Activated B cell treated with CpG ODN at 0.5 μM for 24 hours (primary cell): ENCODE measurements around the gene AKR7A2. TPM values are rescaled to one million over a fixed set of nuclear protein-coding genes. Genes with fewer than 3 reads are reported as not detected.

Experiments
- ATAC-seq: fragments of 200-7000 bp; cut with Tn5 transposase; one replicate; pipeline ENCODE4 v1.10.0; 2021; ENCODE audit warnings: low read depth, mild to moderate bottlenecking, moderate library complexity
- CTCF ChIA-PET: fragments of 350-600 bp; sonication (Branson Sonifier 250); formaldehyde crosslinking; loops from one replicate; lab custom pipeline; 2021; ENCODE audit warnings: antibody characterized with exemption; lab: Charles Lee
- POLR2A ChIA-PET: fragments of 350-600 bp; sonication (Branson Sonifier 250); formaldehyde crosslinking; loops from one replicate; lab custom pipeline; 2021; ENCODE audit warnings: antibody characterized with exemption; lab: Charles Lee
- DNase-seq: peaks from one replicate; pipeline ENCODE4 v3.0.0; 2022
- H3K27ac Mint-ChIP-seq: one replicate; pipeline ENCODE4 v1.8.0; 2020; ENCODE audit warnings: mixed read lengths
- H3K27me3 Mint-ChIP-seq: one replicate; pipeline ENCODE4 v1.8.0; 2021; ENCODE audit warnings: mixed read lengths
- H3K36me3 Mint-ChIP-seq: one replicate; pipeline ENCODE4 v1.8.0; 2021; ENCODE audit warnings: low read depth, mixed read lengths
- H3K4me1 Mint-ChIP-seq: one replicate; pipeline ENCODE4 v1.8.0; 2021; ENCODE audit warnings: mixed read lengths
- H3K4me3 Mint-ChIP-seq: one replicate; pipeline ENCODE4 v1.8.0; 2020; ENCODE audit warnings: mild to moderate bottlenecking, mixed read lengths
- H3K9me3 Mint-ChIP-seq: one replicate; pipeline ENCODE4 v1.8.0; 2020; ENCODE audit warnings: mixed read lengths
- CTCF ChIP-seq: fragments of 200-600 bp; IDR thresholded peaks from one replicate; pipeline ENCODE4 v1.8.0; 2022; ENCODE audit warnings: antibody characterized with exemption, mild to moderate bottlenecking
- intact Hi-C: fragments of 100-400 bp; cut with micrococcal nuclease; formaldehyde crosslinking; loops from one replicate; pipeline ENCODE4 v1.15.1; 2024
- total RNA-seq: library from RNA; stranded (reverse); gene quantifications from 2 replicates; pipeline ENCODE4 v1.2.3, GENCODE V29; 2022

AKR7A2 gene
- total RNA-seq, 1 donor from 2014 or later: 29.9 TPM

GRCh38 chr1:19327736-19328135 lies 15.8 kb upstream of the AKR7A2 start:
- ChIA-PET POLR2A (no interaction called here), CTCF (no interaction called here)
- H3K9me3 Mint-ChIP-seq: no peaks in the 10 kb centered on the region
- no peaks in the 10 kb centered on the region for H3K4me1 Mint-ChIP-seq
- intact Hi-C loops: no loop called here
- DNase-seq (no peak), ATAC-seq (no peak)
- H3K27me3 Mint-ChIP-seq: no peaks in the 10 kb centered on the region
- TF ChIP-seq CTCF: no peak
- H3K36me3 Mint-ChIP-seq: peaks cover 38% of the 10 kb centered on the region
- no peak overlapping the region for H3K27ac Mint-ChIP-seq
- H3K4me3 Mint-ChIP-seq: no peak overlapping the region

GRCh38 chr1:19327301-19327700 lies 15.4 kb upstream of the AKR7A2 start:
- Mint-ChIP-seq H3K27me3 (no peaks in the 10 kb centered on the region), H3K9me3 (no peaks in the 10 kb centered on the region), H3K4me3 (no peak overlapping the region), H3K4me1 (no peaks in the 10 kb centered on the region), H3K27ac (no peak overlapping the region), H3K36me3 (peaks cover 41% of the 10 kb centered on the region)
- ChIA-PET CTCF (no interaction called here), POLR2A (no interaction called here)
- ATAC-seq (no peak), DNase-seq (no peak)
- intact Hi-C loops: no loop called here
- no peak for TF ChIP-seq CTCF

- Mint-ChIP-seq H3K4me1 (no peaks in the 10 kb centered on the region), H3K27me3 (no peaks in the 10 kb centered on the region), H3K9me3 (no peaks in the 10 kb centered on the region), H3K27ac (no peak overlapping the region), H3K36me3 (peaks cover 45% of the 10 kb centered on the region), H3K4me3 (no peak overlapping the region)
- ATAC-seq (no peak), DNase-seq (no peak)
- no peak for TF ChIP-seq CTCF
- POLR2A ChIA-PET: no interaction called here
- CTCF ChIA-PET: no interaction called here
- intact Hi-C loops: no loop called here
Measured at GRCh38 chr1:19326748-19327065, 14.8 kb upstream of the AKR7A2 start.

- Mint-ChIP-seq H3K4me1 (no peaks in the 10 kb centered on the region), H3K4me3 (no peak overlapping the region), H3K36me3 (peaks cover 46% of the 10 kb centered on the region), H3K27me3 (no peaks in the 10 kb centered on the region), H3K27ac (no peak overlapping the region), H3K9me3 (no peaks in the 10 kb centered on the region)
- intact Hi-C loops: no loop called here
- ChIA-PET POLR2A (interaction anchor here (1.2 kb wide), 1 partner anchor 11 kb away, joined by 3 read pairs; no protein-coding TSS in a partner anchor), CTCF (no interaction called here)
- no peak for TF ChIP-seq CTCF
- ATAC-seq (no peak), DNase-seq (no peak)
Measured at GRCh38 chr1:19325958-19326747, 14.2 kb upstream of the AKR7A2 start.

- ATAC-seq (no peak), DNase-seq (no peak)
- Mint-ChIP-seq H3K36me3 (peaks cover 46% of the 10 kb centered on the region), H3K27ac (no peak overlapping the region), H3K27me3 (no peaks in the 10 kb centered on the region), H3K9me3 (no peaks in the 10 kb centered on the region), H3K4me1 (no peaks in the 10 kb centered on the region), H3K4me3 (no peak overlapping the region)
- CTCF ChIA-PET: no interaction called here
- POLR2A ChIA-PET: interaction anchor here (0.6 to 1.2 kb wide), 2 partner anchors 10 to 12 kb away, joined by 3 read pairs; no protein-coding TSS in a partner anchor
- intact Hi-C loops: no loop called here
- no peak for TF ChIP-seq CTCF
Measured at GRCh38 chr1:19325368-19325957, 13.5 kb upstream of the AKR7A2 start.
